Measurements from ENCODE around the gene MAOA.

DNA sequence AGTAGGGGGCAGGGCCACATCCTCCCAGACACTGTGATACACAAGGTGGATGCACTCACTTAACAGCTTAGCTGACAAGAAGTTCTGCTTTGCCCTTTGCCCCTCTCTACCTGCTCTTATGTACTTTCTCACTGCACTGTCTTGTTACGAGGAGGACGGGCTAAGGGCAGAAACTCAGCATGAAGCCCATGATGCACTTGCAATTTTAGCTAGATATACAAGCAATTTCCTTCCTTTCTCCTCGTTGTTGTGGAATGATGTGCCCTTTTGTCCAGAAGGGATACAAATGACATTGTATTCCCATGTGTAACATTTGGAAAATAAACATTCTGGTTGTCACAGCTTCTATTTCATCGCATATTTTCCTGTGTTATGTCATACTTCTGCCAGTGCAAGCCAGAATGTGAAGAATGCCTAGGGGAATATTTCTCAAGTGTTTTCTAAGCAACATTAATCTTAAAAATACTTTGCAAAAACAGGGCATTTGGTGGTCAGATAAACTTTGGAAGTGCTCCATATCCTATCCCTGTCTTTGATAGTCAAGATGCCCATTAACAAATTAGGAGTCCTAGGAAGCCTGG lies 47.2 kb downstream of the MAOA start:
- TF ChIP-seq, protein P1, sequence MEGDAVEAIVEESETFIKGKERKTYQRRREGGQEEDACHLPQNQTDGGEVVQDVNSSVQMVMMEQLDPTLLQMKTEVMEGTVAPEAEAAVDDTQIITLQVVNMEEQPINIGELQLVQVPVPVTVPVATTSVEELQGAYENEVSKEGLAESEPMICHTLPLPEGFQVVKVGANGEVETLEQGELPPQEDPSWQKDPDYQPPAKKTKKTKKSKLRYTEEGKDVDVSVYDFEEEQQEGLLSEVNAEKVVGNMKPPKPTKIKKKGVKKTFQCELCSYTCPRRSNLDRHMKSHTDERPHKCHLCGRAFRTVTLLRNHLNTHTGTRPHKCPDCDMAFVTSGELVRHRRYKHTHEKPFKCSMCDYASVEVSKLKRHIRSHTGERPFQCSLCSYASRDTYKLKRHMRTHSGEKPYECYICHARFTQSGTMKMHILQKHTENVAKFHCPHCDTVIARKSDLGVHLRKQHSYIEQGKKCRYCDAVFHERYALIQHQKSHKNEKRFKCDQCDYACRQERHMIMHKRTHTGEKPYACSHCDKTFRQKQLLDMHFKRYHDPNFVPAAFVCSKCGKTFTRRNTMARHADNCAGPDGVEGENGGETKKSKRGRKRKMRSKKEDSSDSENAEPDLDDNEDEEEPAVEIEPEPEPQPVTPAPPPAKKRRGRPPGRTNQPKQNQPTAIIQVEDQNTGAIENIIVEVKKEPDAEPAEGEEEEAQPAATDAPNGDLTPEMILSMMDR (IDR thresholded peaks at IDR 0.05): no peak
- TF ChIP-seq POLR2AphosphoS5 (IDR thresholded peaks at IDR 0.05; ENCODE audit: insufficient read depth in 1 of 2, low read depth in 1 of 2): peak in 1 of 2 donors; percentile 53
